Karpas-422 (cell line): ENCODE measurements around the gene GAMT. TPM values are rescaled to one million over a fixed set of nuclear protein-coding genes. Genes with fewer than 3 reads are reported as not detected.

ENCODE experiments used
- DNase-seq: peaks from one replicate; pipeline ENCODE4 v3.0.0-alpha.2; 2015
- H2AFZ ChIP-seq: fragments of 200-600 bp; sonication (generic); 2 replicates; pipeline ENCODE4 v1.6.1; 2014; ENCODE audit warnings: antibody characterized with exemption, low read length, mixed read lengths
- H3K27ac ChIP-seq: fragments of 200-600 bp; sonication (generic); 2 replicates; pipeline ENCODE4 v1.5.1; 2014; ENCODE audit warnings: mild to moderate bottlenecking, low read length, moderate library complexity
- H3K27me3 ChIP-seq: fragments of 200-600 bp; sonication (generic); 2 replicates; pipeline ENCODE4 v1.6.1; 2014; ENCODE audit warnings: low read length, mixed read lengths
- H3K36me3 ChIP-seq: fragments of 200-600 bp; sonication (generic); 2 replicates; pipeline ENCODE4 v1.6.1; 2014; ENCODE audit warnings: low read length, mixed read lengths; ENCODE audit not compliant: insufficient read depth
- H3K4me1 ChIP-seq: fragments of 200-600 bp; sonication (generic); 2 replicates; pipeline ENCODE4 v1.6.1; 2014; ENCODE audit warnings: mild to moderate bottlenecking, low read length, mixed read lengths
- H3K4me2 ChIP-seq: fragments of 200-600 bp; sonication (generic); 2 replicates; pipeline ENCODE4 v1.6.1; 2014; ENCODE audit warnings: low read length, low read depth, mild to moderate bottlenecking; ENCODE audit not compliant: poor library complexity, severe bottlenecking
- H3K4me3 ChIP-seq: fragments of 200-600 bp; sonication (generic); 2 replicates; pipeline ENCODE4 v1.5.1; 2014; ENCODE audit warnings: mild to moderate bottlenecking, antibody characterized with exemption, low read length, mixed read lengths
- H3K79me2 ChIP-seq: fragments of 200-600 bp; sonication (generic); 2 replicates; pipeline ENCODE4 v1.6.1; 2014; ENCODE audit warnings: mild to moderate bottlenecking, low read length, mixed read lengths
- H3K9ac ChIP-seq: fragments of 200-600 bp; sonication (generic); 2 replicates; pipeline ENCODE4 v1.6.0; 2014; ENCODE audit warnings: low read length
- H3K9me2 ChIP-seq: fragments of 200-600 bp; sonication (generic), shearing (Covaris generic); replicated peaks from 2 replicates; pipeline ENCODE4 v1.6.0; 2014; ENCODE audit warnings: mild to moderate bottlenecking, low read length, moderate library complexity; ENCODE audit not compliant: insufficient read depth
- H3K9me3 ChIP-seq: fragments of 300-700, 200-600 bp; sonication (generic); 2 replicates; pipeline ENCODE4 v1.6.1; 2014; ENCODE audit warnings: low read length, mixed read lengths
- H4K20me1 ChIP-seq: fragments of 200-600 bp; sonication (generic); 2 replicates; pipeline ENCODE4 v1.6.1; 2014; ENCODE audit warnings: mild to moderate bottlenecking, antibody characterized with exemption, low read length, low read depth; ENCODE audit not compliant: insufficient read depth
- total RNA-seq: library from RNA; depleted of rRNA; stranded (reverse); fragments of >200 nt; shearing (Covaris generic); gene quantifications from 2 replicates; pipeline ENCODE4 v1.2.3, GENCODE V29; 2014; ENCODE audit warnings: low replicate concordance

Gene GAMT
- total RNA-seq, 1 experiment from 2014 or later: 63.7 TPM

DNA sequence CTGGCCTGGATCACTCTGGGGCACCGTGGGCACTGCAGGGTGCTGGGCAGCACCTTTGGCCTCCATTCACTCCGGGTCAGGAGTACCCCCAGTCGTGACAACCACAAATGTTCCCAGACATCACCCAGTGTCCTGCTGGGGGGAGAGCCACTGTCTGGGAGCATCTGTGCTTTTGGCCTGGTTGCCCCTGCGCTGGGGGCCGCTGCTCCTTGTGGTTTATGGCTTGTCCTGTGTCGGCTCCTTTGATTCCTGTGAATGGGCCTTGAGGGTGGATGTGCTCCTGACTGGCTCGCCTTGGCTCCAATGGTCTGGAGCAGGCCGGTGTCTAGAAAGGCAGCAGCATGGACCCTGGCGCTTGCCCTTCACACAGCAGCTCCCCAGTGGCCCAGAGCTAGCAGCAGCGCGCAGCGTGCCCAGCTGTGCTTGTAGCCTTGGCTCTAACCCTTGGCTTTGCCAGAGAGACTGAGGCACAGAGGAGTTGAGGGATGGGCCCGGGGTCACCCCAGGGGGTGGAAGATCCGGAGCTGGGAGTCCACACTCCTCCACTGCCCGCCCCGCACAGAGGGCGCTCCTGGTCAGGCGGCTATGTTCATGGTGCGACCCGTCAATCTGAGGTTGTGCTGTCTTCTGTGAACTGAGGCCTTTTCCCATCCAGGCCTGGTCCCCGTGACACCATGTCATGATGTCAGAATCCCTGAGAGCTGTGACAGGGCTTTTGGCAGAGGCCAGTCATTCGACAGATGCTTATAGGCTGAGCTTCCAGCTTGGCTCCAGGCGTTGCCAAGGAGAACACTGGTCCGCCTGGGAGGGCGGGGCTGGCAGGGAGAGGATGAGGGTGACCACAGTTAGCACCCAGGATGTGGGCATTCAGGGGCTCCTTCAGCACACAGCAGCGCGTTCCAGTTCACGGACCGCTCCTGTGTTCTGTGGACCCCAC, 10.2 kb upstream of the GAMT start:
- H3K36me3 ChIP-seq: peaks cover 14% of the 10 kb centered on the region
- peaks cover 17% of the 10 kb centered on the region for H3K4me1 ChIP-seq
- no peak overlapping the region for H3K27ac ChIP-seq
- peaks cover 87% of the 10 kb centered on the region for H3K79me2 ChIP-seq
- H3K4me2 ChIP-seq: no peak overlapping the region
- no peaks in the 10 kb centered on the region for H3K9me3 ChIP-seq
- peaks cover 76% of the 10 kb centered on the region for H4K20me1 ChIP-seq
- no peak overlapping the region for H3K9ac ChIP-seq
- H3K4me3 ChIP-seq: no peak overlapping the region
- H3K9me2 ChIP-seq: no peaks in the 10 kb centered on the region
- DNase-seq: no peak
- no peak overlapping the region for H2AFZ ChIP-seq
- H3K27me3 ChIP-seq: no peaks in the 10 kb centered on the region

DNA sequence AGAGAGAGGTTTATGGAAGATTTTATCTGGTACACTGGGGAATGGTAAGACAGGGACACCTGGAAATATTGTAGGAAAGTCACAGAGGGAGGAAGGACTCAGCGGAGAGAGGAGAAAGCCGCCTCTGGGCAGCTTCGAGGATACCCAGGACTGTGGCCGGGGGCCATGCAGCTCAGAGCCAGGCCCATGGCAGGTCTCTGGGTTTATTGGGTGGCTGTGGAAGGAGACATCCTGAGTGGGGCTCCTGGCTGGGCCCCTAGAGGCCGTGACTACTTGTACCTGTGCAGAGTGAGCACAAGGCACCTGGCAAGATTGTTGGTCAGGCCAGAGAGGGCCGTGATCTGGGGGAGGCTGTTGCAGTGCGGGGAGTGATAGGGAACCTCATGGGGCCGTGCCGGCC, 9.4 kb upstream of the GAMT start:
- H4K20me1 ChIP-seq: peaks cover 69% of the 10 kb centered on the region

DNA sequence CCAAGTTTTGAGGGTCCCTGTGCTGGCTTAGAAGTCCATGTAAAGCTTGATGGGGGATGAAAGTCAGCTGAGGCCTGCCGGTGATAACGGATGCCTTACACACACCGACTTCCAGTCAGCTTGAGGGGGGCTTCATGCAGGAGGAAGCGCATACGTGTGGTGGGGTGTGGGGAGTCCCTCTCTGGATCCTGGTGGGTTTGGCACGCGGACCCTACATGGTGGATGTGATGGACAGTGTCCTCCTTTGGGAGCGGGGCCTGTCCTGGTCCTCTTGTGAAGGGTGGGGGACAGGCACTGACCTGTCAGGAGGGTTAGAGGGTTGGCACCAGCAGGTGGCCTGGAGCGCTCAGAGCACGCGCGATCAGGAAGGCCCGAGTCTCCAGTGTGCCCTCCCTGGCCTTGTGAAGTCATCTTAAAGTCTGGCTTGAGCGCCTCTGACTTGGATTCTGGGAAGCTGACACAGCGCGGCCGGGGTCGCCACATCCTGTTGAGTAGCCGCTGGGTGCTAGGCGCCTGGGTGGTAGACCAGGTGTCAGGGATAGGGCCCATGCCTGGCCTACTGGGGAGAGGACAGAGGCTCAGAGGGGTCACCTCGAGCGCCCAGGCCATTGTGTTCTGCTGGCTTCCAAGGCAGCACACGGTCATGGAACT, 8.9 kb upstream of the GAMT start:
- Histone ChIP-seq H3K79me2 (peaks cover 74% of the 10 kb centered on the region), H3K36me3 (peaks cover 14% of the 10 kb centered on the region), H3K4me3 (no peak overlapping the region), H4K20me1 (peaks cover 63% of the 10 kb centered on the region), H3K9me3 (no peaks in the 10 kb centered on the region), H3K9me2 (no peaks in the 10 kb centered on the region), H3K9ac (0 out of 2 replicates have a peak overlapping the region, but pooled peaks have one; percentile 100), H3K4me1 (peaks cover 24% of the 10 kb centered on the region), H3K27ac (no peak overlapping the region), H3K27me3 (no peaks in the 10 kb centered on the region), H3K4me2 (peak overlapping the region; percentile 81), H2AFZ (no peak overlapping the region)
- DNase-seq: no peak

More for the DNA sequence above, 9.4 kb upstream of the GAMT start:
- H3K4me1 ChIP-seq: peaks cover 24% of the 10 kb centered on the region
- H3K9me2 ChIP-seq: no peaks in the 10 kb centered on the region
- peaks cover 80% of the 10 kb centered on the region for H3K79me2 ChIP-seq
- no peak overlapping the region for H3K9ac ChIP-seq
- H3K4me3 ChIP-seq: no peak overlapping the region
- no peaks in the 10 kb centered on the region for H3K27me3 ChIP-seq
- no peak overlapping the region for H3K4me2 ChIP-seq
- no peak for DNase-seq
- no peaks in the 10 kb centered on the region for H3K9me3 ChIP-seq
- peaks cover 14% of the 10 kb centered on the region for H3K36me3 ChIP-seq
- no peak overlapping the region for H3K27ac ChIP-seq
- H2AFZ ChIP-seq: no peak overlapping the region

DNA sequence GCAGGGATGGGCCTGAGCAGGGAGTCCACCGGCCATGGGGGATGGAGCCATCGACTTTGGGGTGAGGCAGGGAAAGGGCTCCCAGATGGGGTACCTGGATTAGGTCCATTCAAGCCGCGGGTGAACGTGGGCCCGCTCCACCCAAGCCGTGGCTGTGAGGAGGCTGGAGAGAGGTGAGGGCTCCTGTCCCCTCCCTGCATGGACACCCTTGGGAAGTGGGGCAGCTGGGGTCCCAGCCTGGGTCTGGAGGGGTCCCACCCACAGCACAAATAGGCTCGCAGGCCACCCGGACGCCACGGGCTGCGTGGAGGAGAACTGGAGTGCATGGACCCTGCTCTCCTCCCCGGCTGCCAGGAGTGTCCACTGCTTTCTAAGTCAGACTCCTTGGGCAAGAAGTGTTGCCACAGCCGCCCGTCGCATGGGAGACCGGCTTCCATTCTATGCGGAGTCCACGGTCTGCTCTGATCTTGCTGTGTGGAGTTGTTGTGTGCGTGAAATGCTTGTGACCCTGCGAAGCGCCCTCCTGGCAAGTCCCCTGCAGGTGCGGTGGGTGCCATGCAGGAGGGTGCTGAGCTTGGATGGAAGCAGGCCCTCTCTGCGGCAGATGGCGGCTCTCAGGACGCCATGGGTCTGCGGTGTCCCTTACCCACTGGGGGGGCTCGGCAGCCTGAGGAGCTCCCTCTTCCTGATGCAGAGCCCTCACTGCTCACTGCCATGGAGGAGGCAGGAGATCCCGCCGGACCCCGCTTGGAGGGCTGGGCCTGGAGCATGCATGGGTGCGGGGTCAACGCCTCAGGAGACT, 8.1 kb upstream of the GAMT start:
- Histone ChIP-seq H3K4me2 (peak overlapping the region; percentile 81), H3K4me3 (peak overlapping the region; percentile 87), H2AFZ (no peak overlapping the region), H3K27me3 (no peaks in the 10 kb centered on the region), H3K79me2 (peaks cover 67% of the 10 kb centered on the region), H3K4me1 (peaks cover 24% of the 10 kb centered on the region), H3K9ac (peak overlapping the region; percentile 100), H4K20me1 (peaks cover 57% of the 10 kb centered on the region), H3K27ac (no peak overlapping the region), H3K36me3 (peaks cover 14% of the 10 kb centered on the region), H3K9me3 (no peaks in the 10 kb centered on the region), H3K9me2 (no peaks in the 10 kb centered on the region)
- no peak for DNase-seq

DNA sequence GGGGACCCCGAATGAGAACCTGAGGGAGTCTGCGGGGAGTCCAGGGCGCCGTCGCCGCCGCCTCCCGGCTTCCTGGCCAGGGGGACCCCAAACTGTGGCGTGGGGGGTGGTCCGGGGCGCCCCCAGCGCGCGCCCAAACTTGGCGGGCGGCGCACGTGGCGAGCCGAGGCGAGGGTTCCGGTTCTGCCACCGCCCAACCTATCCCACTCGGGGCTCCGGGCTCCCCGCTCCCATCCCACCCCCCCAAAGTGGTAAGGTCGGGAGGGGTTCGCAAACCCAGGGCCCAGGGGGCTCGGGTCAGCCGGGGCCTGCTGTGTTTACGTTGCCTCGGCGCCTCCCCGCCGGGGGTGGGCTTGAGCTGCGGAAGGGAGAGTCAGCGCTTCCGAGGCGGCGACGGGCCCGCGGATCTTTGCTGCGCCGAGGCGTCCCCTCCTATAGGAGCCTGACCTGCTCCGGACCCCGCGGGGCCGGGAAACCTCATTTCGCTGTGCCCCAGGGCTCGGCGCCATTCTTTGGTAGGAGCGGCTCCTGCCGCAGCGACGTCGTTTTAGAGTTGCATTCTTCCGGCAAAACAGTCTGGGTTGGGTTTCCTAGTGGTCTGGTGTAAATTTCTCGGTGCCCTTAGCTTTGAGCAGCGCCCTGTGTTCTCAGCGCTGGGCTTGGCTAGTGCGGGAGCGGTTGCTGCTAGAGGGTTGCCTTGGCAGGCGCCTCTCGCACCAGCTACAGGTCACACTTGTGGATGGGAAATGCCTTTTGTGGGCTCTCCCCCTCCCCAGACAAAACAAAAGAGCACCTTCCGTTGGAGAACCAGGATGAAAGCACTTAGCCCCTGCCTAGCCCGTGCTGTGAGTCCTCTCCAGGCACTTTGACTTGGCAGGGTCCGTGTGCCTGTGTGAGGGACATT, 7.2 kb upstream of the GAMT start:
- Histone ChIP-seq H4K20me1 (peaks cover 51% of the 10 kb centered on the region), H3K27me3 (no peaks in the 10 kb centered on the region), H3K79me2 (peaks cover 58% of the 10 kb centered on the region), H3K4me1 (peaks cover 24% of the 10 kb centered on the region), H3K9me2 (no peaks in the 10 kb centered on the region), H2AFZ (no peak overlapping the region), H3K4me3 (peak overlapping the region; percentile 87), H3K9ac (peak overlapping the region; percentile 100), H3K36me3 (peaks cover 14% of the 10 kb centered on the region), H3K9me3 (no peaks in the 10 kb centered on the region), H3K4me2 (peak overlapping the region; percentile 81), H3K27ac (peak overlapping the region; percentile 89)
- peak; percentile 80 for DNase-seq

DNA sequence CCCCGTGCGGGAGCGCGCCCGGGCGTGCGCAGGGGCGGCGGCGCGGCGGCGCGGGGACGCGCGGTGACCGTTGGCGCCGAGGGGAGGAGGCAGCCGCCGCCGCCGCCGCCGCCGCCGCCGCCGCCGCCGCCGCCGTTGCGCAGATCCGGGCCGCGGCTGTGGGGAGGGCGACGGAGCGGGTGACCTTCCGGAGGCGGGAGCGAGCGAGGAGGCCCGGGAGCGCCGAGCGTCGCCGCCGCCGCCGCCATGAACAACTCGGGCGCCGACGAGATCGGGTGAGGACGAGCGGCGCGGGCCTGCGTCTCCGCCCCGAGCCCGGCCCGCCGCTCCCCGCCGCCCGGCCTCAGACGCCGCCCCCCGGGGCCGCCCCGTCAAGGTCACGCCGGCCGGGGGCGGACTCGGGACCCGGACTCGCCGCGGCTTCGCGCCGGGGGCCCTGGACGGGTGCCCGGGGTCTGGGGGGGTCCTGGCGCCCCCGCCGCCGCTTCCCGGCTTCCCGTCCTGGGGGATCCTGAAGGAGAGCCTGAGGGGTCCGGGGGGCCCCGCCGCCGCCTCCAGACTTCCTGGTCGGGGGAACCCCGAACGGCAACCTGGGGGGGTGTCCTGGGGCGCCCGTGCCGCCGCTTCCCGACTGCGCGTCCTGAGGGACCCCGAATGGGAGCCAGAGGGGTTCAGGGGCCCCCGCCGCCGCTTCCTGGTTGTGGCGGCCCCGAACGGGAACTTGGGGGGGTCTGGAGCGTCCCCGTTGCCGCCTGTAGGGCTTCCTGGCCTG, 6.4 kb upstream of the GAMT start, which contains the start of gene DAZAP1:
Gene DAZAP1 (plus strand): TSS at position 59 of the 772 bp plus-strand sequence. CDS start 188 bp downstream, at position 247.
- Histone ChIP-seq H3K4me2 (peak within 1 kb of the TSS; percentile 93), H3K9ac (peak within 1 kb of the TSS; percentile 100), H2AFZ (no peak within 1 kb of the TSS), H3K79me2 (peaks cover 50% of the 10 kb centered on the region), H3K9me2 (no peaks in the 10 kb centered on the region), H3K27me3 (no peaks in the 10 kb centered on the region), H3K36me3 (peaks cover 14% of the 10 kb centered on the region; the same call in 1 of the 2 replicates), H4K20me1 (peaks cover 43% of the 10 kb centered on the region), H3K9me3 (no peaks in the 10 kb centered on the region), H3K4me1 (peaks cover 28% of the 10 kb centered on the region), H3K4me3 (peak within 1 kb of the TSS; percentile 87), H3K27ac (peak within 1 kb of the TSS; percentile 89)
- DNase-seq: peak; percentile 68
